Effector memory CD4-positive, alpha-beta T cell (primary cell): Measurements from ENCODE around the gene ACTR1A.

Source experiments
- DNase-seq, 3 donors: peaks; one replicate each; pipeline ENCODE4 v3.0.0-alpha.2; 2020
- H3K27ac ChIP-seq: 2 replicates; pipeline ENCODE4 v1.7.0; 2013; ENCODE audit warnings: mild to moderate bottlenecking, low read length, moderate library complexity; ENCODE audit not compliant: insufficient read depth, poor library complexity, severe bottlenecking
- H3K27me3 ChIP-seq: replicated peaks from 2 replicates; pipeline ENCODE4 v1.7.0; 2013; ENCODE audit warnings: mild to moderate bottlenecking, low read length; ENCODE audit not compliant: insufficient read depth, control insufficient read depth, poor library complexity, severe bottlenecking
- H3K36me3 ChIP-seq: 2 replicates; pipeline ENCODE4 v1.7.0; 2013; ENCODE audit warnings: mild to moderate bottlenecking, low read length, moderate library complexity; ENCODE audit not compliant: control insufficient read depth, insufficient read depth
- H3K4me1 ChIP-seq: 2 replicates; pipeline ENCODE4 v1.7.0; 2013; ENCODE audit warnings: low read length, mild to moderate bottlenecking; ENCODE audit not compliant: control insufficient read depth, insufficient read depth, poor library complexity, severe bottlenecking
- H3K4me3 ChIP-seq: 2 replicates; pipeline ENCODE4 v1.7.0; 2013; ENCODE audit warnings: low read length, low read depth, mild to moderate bottlenecking; ENCODE audit not compliant: insufficient read depth, poor library complexity, severe bottlenecking
- H3K9me3 ChIP-seq: 2 replicates; pipeline ENCODE4 v1.7.0; 2013; ENCODE audit warnings: mild to moderate bottlenecking, low read length, moderate library complexity; ENCODE audit not compliant: control insufficient read depth

Gene ACTR1A

GRCh38 chr10:102470579-102471546, 31.6 kb downstream of the ACTR1A start:
- Histone ChIP-seq H3K9me3 (no peaks in the 10 kb centered on the region), H3K4me3 (no peak overlapping the region), H3K27ac (no peak overlapping the region), H3K27me3 (no peaks in the 10 kb centered on the region), H3K36me3 (no peaks in the 10 kb centered on the region), H3K4me1 (peaks cover 13% of the 10 kb centered on the region)
- no peak for DNase-seq

- no peak overlapping the region for H3K27ac ChIP-seq
- peaks cover 13% of the 10 kb centered on the region for H3K4me1 ChIP-seq
- H3K27me3 ChIP-seq: no peaks in the 10 kb centered on the region
- no peaks in the 10 kb centered on the region for H3K9me3 ChIP-seq
- no peak for DNase-seq
- no peaks in the 10 kb centered on the region for H3K36me3 ChIP-seq
- H3K4me3 ChIP-seq: no peak overlapping the region
These were observed 33.8 kb downstream of the ACTR1A start for GRCh38 chr10:102468683-102469082.

DNA sequence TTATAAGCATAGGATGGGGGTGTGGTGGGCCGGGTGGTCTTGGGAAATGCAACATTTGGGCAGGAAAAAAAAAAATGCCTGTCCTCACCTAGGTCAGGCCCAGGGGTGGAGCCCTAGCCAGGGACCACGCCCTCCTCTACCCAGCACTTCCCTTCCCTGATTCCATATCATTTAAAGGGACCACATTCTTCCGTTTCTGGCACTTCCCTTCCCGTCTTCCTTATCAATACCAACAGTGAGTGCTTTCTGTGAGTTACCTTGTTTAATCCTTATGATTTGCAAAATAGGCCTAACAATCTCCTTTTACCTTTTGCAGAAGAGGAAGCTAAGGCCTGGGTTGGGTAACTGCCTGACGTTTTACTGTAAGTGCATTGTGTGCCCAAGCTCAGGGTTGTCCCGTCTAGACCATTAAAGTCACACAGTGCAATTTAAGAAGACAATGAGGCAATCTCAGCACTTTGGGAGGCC, 34.5 kb downstream of the ACTR1A start:
- H3K4me1 ChIP-seq: peaks cover 6% of the 10 kb centered on the region
- H3K27me3 ChIP-seq: no peaks in the 10 kb centered on the region
- no peaks in the 10 kb centered on the region for H3K9me3 ChIP-seq
- H3K27ac ChIP-seq: no peak overlapping the region
- H3K4me3 ChIP-seq: no peak overlapping the region
- no peak for DNase-seq
- no peaks in the 10 kb centered on the region for H3K36me3 ChIP-seq

- no peak overlapping the region for H3K27ac ChIP-seq
- H3K9me3 ChIP-seq: no peaks in the 10 kb centered on the region
- no peaks in the 10 kb centered on the region for H3K36me3 ChIP-seq
- DNase-seq: no peak
- no peak overlapping the region for H3K4me3 ChIP-seq
- H3K4me1 ChIP-seq: no peaks in the 10 kb centered on the region
- H3K27me3 ChIP-seq: no peaks in the 10 kb centered on the region
These were observed 35.2 kb downstream of the ACTR1A start for GRCh38 chr10:102467318-102467717.

DNA sequence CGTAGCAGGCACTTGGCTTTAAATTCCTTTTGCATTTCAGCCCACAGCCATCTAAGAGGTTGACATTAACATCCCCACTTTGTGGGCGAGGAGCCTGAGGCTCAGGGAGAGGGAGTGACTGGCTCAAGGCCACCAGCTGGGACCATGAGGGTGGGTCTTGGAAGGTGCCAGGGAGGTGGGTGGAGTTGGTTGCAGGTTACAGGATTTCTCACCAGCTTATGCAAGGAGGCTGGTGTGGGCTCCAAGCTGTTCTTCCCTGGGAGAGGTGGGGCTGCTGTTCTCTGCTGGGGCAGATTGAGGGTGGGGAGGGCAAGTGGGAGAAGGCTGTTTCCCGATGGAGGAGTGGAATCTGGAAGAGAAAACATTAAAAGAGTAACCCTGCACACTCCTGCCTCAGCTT, 37.0 kb downstream of the ACTR1A start:
- no peak overlapping the region for H3K27ac ChIP-seq
- H3K9me3 ChIP-seq: no peaks in the 10 kb centered on the region
- H3K4me1 ChIP-seq: peaks cover 12% of the 10 kb centered on the region
- no peaks in the 10 kb centered on the region for H3K27me3 ChIP-seq
- no peaks in the 10 kb centered on the region for H3K36me3 ChIP-seq
- no peak for DNase-seq
- no peak overlapping the region for H3K4me3 ChIP-seq

DNA sequence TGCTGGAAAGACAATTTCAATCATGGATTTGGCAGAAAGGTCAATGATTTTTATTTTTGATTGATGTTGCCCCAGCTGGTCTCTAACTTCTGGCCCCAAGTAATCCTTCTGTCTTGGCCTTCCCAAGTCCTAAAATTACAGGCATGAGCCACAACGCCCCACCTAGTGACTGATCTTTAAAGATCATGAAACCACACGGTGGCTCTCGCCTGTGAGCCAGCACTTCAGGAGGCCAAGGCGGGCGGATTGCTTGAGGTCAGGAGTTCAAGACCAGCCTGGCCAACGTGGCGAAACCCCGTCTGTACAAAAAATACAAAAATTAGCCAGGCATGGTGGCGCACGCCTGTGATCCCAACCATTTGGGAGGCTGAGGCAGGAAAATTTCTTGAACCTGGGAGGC, 38.5 kb downstream of the ACTR1A start:
- Histone ChIP-seq H3K9me3 (no peaks in the 10 kb centered on the region), H3K36me3 (no peaks in the 10 kb centered on the region), H3K4me3 (no peak overlapping the region), H3K27me3 (no peaks in the 10 kb centered on the region), H3K27ac (no peak overlapping the region), H3K4me1 (peaks cover 12% of the 10 kb centered on the region)
- DNase-seq: no peak

DNA sequence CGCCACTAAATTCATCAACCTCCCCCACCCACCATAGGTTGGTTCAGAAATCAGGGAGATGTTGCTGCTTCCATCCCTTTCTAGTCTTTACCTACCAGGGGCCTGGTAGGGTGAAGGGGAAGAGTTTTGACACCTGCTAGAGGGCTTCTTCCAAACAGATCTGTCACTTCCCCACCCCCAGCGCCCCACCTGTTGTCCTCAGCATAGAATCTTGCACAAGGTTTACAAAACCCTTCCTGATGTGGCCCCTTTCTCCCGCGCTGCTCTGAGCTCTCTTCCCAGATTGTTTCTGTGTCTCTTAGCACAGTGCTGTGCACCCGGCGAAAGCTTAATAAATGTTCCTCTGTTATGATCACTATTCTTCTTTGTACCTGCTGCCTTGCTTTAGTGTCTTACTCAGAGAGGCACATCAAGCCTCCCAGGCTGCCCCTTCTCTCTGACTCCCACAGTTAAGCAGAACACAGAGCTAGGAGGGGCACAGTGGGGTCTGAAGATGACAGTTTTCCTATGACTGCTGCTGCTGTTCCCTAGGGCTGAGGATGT, 39.9 kb downstream of the ACTR1A start:
- peaks cover 12% of the 10 kb centered on the region for H3K4me1 ChIP-seq
- no peaks in the 10 kb centered on the region for H3K9me3 ChIP-seq
- H3K36me3 ChIP-seq: no peaks in the 10 kb centered on the region
- H3K27ac ChIP-seq: no peak overlapping the region
- no peaks in the 10 kb centered on the region for H3K27me3 ChIP-seq
- DNase-seq: no peak
- no peak overlapping the region for H3K4me3 ChIP-seq

DNA sequence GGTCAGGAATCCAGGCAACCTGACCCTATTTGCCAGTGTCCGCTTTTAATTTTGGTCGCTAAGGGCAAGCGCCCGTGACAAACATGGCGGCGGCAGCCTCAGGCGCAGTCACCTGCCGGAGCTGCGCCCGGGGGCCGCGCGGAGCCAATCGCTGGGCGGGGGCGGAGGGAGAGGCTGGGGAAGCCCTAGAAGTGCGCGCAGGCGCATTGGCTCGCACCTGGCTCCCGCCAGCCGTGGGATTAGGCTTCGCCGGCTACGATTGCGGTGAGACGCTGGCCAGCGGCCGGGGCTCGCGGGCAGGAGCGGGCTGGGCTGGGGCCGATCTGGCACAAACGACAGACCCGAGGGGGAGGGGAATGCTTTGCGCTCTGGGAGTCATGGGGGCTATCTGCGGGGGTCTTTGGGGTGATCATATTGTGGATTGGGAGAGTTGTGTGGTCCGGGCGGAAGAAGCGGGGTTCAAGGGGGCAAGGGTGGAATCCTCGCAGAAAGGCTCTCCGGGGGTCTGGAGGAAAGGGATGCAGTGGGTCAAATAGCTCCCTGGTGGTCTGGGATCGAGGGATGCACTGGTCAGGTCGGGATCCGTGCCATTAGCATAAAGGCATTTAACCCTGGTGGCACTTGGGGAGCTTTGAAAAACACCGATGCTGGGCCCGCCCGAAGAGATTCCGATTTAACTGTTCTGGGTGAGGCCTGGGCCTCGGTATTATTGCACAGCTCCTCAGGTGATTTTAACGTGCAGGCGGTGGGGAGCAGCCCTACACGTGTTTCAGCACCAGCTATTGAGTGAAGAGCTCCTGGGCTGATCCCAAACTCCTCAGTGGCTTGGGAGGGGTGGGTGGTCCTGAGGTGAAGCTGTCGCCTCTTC, 41.1 kb downstream of the ACTR1A start:
- Histone ChIP-seq H3K36me3 (no peaks in the 10 kb centered on the region), H3K4me1 (peaks cover 12% of the 10 kb centered on the region), H3K27me3 (no peaks in the 10 kb centered on the region), H3K27ac (peak overlapping the region; percentile 67), H3K4me3 (peak overlapping the region; percentile 63), H3K9me3 (no peaks in the 10 kb centered on the region)
- peak; percentile 84 to 91 (median 86) for DNase-seq

DNA sequence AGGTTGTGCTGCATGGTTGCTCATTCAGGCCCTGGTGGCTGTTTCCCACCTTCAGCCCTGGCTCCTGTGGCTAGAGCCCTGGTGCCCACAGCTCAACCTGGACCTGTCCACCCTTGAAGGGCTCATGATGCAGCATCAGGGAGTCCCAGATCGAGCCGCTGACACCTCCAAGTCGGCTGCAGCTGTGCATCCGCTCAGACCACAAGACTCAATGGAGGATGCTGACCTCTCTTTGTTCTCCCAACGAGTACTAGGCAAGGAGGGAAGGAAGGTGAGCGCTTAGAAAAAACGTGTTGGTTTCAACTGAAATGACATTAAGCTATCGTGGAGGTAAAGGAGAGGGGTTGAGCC, 41.7 kb downstream of the ACTR1A start:
- Histone ChIP-seq H3K9me3 (no peaks in the 10 kb centered on the region), H3K27me3 (no peaks in the 10 kb centered on the region), H3K27ac (peak overlapping the region; percentile 67), H3K4me3 (peak overlapping the region; percentile 63), H3K4me1 (peaks cover 12% of the 10 kb centered on the region), H3K36me3 (peaks cover 2% of the 10 kb centered on the region)
- no peak for DNase-seq
